GM18508 (cell line): ENCODE results near the gene RNASE8.

ENCODE experiments used
- ATAC-seq: cut with Tn5 transposase; IDR thresholded peaks from one replicate; pipeline ENCODE4 v1.9.1; 2021; ENCODE audit warnings: moderate number of reproducible peaks; ENCODE audit not compliant: insufficient read depth, unreplicated experiment

RNASE8 gene

GRCh38 chr14:21090194-21090939 lies 32.7 kb downstream of the RNASE8 start:
- ATAC-seq: no peak

- ATAC-seq: no peak
Measured at GRCh38 chr14:21090940-21091663, 33.5 kb downstream of the RNASE8 start.

- no peak for ATAC-seq
Measured at GRCh38 chr14:21091821-21092272, 34.2 kb downstream of the RNASE8 start.

DNA sequence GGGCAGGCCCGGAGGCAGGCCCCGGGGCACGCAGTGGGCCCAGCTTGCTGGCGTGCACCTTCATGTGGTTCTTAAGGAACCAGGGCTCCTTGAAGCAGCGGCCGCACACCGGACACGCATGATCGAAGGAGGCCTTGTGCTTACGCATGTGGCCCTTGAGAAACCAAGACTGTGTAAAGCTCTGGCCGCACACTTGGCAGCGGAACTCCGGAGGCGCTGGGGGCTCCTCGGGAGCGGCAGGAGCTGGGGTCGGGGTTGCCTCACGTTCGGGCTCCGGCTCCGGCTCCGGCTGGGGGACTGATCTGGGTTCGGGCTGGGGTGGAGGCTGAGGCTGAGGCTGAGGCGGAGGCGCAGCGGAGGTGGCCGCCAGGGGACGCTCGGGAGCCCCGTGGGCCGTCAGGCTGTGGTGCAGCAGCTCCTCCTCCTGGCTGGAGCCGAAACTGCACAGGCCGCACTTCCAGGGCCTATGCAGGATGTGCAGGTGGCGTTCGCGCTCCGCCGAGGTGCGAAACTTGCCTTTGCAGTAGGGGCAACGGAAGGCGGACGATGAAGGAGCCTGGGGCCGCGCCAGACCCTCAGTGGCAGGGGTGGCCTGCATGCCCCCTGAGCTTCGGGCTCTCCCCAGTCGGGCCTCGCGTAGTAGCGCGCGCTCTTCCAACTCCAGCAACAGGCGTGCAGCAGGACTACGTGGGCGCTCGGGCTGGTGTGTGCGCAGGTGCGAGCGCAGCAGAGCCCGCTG lies 34.8 kb downstream of the RNASE8 start:
- ATAC-seq: no peak

DNA sequence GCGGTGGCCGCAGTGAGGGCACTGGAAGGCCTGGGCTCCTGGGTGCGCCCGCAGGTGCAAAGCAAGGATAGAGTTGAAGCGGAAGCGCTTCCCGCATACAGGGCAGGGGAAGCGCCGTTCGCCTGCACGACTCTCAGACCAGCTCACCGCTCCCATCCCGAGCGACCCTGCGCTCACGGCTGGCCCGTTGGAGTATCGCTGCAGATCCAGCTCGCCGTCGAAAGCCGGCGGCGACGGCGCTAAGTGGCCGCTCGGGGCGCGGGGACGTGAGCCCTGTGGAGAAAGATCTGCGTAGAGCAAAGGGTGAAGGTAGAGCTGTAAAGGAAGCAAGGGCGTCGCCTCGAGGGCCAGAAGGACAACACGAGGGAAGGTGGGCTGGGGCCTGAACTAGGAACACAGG lies 35.4 kb downstream of the RNASE8 start:
- ATAC-seq: no peak

DNA sequence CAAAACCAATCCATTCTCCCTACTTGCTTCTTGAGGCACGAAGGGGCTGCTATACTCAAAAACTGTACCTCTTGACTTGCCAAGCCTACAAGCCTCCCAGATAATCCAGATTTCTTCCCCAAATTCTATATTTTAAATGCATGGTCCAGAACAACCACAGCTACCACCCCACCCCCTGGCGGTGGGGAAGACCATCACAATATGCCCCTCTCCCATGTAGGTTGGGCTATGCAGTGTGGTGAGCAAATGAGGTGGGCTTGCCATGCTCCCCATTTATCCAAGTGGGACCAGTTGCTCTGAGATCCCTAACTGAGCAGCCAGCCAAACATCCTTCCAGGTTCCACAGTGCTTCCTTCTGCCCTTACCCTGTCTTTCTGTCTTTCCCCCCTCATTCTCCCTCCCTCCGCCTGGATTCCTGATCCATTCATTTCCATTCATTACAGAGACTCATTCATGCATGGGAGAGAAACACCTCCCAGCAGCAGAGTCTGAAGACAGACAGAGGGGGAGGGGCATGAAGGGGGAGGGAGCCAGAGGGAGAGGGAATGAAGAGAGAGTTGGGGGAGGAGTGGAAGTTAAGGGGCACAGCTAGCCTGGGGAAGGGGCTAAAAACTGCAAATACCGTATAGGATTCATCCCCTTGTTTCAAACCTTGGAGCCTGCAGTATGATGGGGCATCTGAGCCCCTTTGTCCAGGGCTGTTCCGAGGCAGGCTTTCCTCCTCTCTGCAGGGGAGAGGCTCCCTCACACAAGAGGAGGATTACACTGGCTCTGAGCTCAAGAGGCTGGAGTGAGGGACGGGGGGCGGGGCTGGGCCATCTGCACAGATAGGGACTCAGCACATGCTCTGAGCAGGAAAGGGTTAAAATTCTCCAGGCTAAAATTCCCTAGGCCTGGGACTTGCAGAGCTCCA lies 36.4 kb downstream of the RNASE8 start:
- ATAC-seq: no peak

- no peak for ATAC-seq
Measured at GRCh38 chr14:21095430-21096205, 38.0 kb downstream of the RNASE8 start.

GRCh38 chr14:21096438-21096837 lies 38.8 kb downstream of the RNASE8 start:
- no peak for ATAC-seq

GRCh38 chr14:21096978-21097635 lies 39.5 kb downstream of the RNASE8 start:
- no peak for ATAC-seq

GRCh38 chr14:21097636-21098075 lies 40.0 kb downstream of the RNASE8 start:
- ATAC-seq: no peak

- ATAC-seq: no peak
Measured at GRCh38 chr14:21098076-21098891, 40.7 kb downstream of the RNASE8 start, which contains the start of gene ZNF219. TSS of gene ZNF219 (minus strand) at chr14:21098655. CDS start at chr14:21093591, 5,064 bp downstream.

- ATAC-seq: no peak
Measured at GRCh38 chr14:21098892-21099595, 41.4 kb downstream of the RNASE8 start.

- no peak for ATAC-seq
Measured at GRCh38 chr14:21099596-21099985, 42.0 kb downstream of the RNASE8 start.

DNA sequence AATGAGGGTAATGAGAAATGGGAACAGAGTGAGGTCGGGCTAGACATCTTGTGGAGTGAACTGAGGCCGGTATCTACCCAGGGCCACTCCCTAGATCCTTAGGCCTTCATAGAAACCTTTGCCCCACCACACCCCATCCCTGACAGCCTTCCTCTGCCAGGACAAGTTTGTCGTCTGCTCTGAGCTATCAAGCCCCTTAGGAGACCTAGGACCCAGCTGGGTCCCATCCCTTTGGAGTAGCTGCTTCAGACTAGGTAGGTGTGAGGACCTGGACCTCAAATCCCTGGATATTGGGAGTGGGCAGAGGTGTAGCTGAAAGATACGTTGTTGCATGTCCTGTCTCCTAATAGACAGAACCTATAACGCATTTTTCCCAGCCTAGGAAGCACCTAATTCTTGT lies 43.3 kb downstream of the RNASE8 start, which contains the start of gene TMEM253:
Gene TMEM253, plus strand, starts transcription at position 136 of the 400 bp plus-strand sequence. CDS start 278 bp downstream, outside the sequence.
- no peak for ATAC-seq

DNA sequence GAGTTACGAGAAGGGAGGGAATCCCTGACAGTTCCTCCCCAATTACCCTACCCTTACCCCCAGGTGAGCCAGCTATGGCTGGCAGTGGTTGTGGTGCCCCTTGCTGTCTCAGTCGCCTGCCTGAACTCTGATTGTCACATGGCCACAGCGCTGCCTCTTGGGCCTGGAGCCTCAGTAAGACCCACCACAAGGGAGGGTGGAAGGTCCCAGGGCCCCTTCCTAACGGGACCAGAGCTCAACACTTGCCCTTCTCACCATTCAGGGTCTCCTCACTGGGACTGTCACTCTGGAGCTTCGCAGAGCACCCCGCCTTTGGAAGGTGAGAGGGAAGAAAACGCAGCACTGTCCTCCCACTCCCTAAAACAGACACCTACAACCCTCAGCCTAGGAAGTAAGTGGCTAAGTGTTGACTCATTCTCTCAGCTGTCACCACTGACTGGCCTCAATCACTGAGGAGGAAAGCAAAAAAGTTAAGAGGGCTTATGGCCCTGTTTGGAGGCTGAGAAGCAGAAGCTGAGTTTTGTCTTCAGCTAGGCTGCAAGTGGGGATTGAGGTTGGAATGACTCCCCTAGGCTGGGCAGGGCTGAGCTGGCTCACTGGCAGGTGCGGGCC lies 44.3 kb downstream of the RNASE8 start:
- no peak for ATAC-seq

DNA sequence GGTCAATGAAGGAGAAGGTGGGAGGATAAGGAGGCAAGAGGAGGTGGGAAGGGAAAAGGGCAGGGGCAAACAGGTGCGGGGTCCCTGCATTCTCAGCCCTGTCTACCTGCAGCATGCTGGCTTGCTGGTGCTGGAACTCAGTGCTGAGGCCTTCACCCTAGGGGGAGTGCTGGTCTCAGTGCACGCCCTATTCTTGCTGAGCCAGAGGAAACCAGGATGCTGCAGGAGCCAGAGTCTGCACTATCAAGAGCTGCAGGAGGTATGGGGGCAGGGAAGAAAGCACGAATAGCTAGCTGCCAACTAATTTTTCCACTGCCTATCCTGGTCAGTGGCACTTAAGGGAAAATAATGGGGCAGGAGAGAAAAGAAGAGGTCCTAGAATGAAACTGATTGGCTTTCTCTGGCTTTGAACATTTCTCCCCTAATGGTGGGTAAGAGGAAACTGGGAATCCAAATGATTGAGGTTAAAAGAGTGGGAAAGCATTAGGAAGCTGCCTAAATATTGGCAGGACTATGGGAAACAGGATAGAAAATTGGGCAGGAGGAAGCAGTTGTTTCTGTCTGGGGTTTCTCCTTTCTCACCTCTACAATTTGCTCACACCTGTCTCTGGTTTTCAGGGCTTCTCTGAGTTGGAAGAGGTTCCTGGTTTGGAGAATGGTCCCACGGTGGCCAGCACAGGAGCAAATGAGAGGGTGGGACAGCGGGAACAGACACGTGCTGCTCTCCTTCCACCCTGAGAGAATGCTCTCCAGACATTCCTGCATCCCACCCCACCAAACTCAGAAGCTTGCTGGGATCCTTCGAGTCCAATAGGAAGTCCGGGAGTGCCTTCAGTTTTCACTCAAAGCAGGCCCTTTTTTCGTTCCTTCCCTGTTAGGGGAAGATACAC lies 45.1 kb downstream of the RNASE8 start:
- no peak for ATAC-seq
